ENCODE results near the gene KCNMB4.

DNA sequence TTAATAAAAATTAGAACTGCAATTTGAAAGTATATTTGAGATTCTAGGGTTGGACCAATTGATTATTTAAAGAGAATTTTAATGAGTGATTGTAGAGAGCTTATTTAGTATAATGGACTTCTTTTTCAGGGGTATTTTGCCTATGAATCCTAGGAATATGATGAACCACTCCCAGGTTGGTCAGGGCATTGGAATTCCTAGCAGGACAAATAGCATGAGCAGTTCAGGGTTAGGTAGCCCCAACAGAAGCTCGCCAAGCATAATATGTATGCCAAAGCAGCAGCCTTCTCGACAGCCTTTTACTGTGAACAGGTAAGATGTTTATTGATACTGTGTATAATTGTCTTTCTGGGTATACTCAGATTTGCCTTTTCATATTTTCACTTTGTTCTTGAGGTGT lies 35.9 kb upstream of the KCNMB4 start:
- TF ChIP-seq, protein P1, sequence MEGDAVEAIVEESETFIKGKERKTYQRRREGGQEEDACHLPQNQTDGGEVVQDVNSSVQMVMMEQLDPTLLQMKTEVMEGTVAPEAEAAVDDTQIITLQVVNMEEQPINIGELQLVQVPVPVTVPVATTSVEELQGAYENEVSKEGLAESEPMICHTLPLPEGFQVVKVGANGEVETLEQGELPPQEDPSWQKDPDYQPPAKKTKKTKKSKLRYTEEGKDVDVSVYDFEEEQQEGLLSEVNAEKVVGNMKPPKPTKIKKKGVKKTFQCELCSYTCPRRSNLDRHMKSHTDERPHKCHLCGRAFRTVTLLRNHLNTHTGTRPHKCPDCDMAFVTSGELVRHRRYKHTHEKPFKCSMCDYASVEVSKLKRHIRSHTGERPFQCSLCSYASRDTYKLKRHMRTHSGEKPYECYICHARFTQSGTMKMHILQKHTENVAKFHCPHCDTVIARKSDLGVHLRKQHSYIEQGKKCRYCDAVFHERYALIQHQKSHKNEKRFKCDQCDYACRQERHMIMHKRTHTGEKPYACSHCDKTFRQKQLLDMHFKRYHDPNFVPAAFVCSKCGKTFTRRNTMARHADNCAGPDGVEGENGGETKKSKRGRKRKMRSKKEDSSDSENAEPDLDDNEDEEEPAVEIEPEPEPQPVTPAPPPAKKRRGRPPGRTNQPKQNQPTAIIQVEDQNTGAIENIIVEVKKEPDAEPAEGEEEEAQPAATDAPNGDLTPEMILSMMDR (IDR thresholded peaks at IDR 0.05): no peak
- no peak for TF ChIP-seq POLR2A (IDR thresholded peaks at IDR 0.05)

Data from right lobe of liver (tissue), 4 donors.